A549 treated with AZD9567 at 1 μM for 4 hours (cell line): ENCODE results near the gene MBOAT7. TPM values are rescaled to one million over a fixed set of nuclear protein-coding genes. Genes with fewer than 3 reads are reported as not detected.

Experiments used
- total RNA-seq: library from RNA; stranded (reverse); fragments of 200-300 nt; extraction: Qiagen RNA extraction; gene quantifications from 5 replicates; pipeline ENCODE4 v1.2.3, GENCODE V29; 2022; ENCODE audit not compliant: insufficient read depth

MBOAT7 gene
- total RNA-seq: 108 to 151 TPM (median 149 TPM) in 5 replicates

GRCh38 chr19:54189145-54189734, at the start of gene MBOAT7:
Gene MBOAT7, minus strand, starts transcription at chr19:54189580. Its CDS starts 1,072 bp downstream, at chr19:54188508.

GRCh38 chr19:54222474-54223276, 33.3 kb upstream of the MBOAT7 start, which contains the start of gene LILRB3:
Gene LILRB3, minus strand, starts transcription at chr19:54223007. Its CDS starts 31 bp downstream, at chr19:54222976.

GRCh38 chr19:54191011-54191810, 1.8 kb upstream of the MBOAT7 start, which contains the start of gene TSEN34:
Gene TSEN34, plus strand, starts transcription at chr19:54191308. Its CDS starts 57 bp downstream, at chr19:54191365.

GRCh38 chr19:54172471-54173358, 16.7 kb downstream of the MBOAT7 start, which contains the start of gene TMC4:
Gene TMC4, minus strand, starts transcription at chr19:54173160. Its CDS starts 43 bp downstream, at chr19:54173117.

GRCh38 chr19:54159352-54160181, 29.8 kb downstream of the MBOAT7 start, which contains the start of gene LENG1:
Gene LENG1, minus strand, starts transcription at chr19:54159721. Its CDS starts 26 bp downstream, at chr19:54159695.

GRCh38 chr19:54137699-54138488, 51.5 kb downstream of the MBOAT7 start, which contains the start of gene CNOT3:
Gene CNOT3, plus strand, starts transcription at chr19:54137762. Its CDS starts 5,217 bp downstream, at chr19:54142979.

Other genes starting within 250 kb of the MBOAT7 start
- gene CACNG8, start 226.6 kb downstream of the MBOAT7 start, total RNA-seq: 0.35 to 1.1 TPM (median 0.94 TPM) in 5 replicates
- gene CACNG6, start 197.9 kb downstream of the MBOAT7 start, total RNA-seq: 4.2 to 11.4 TPM (median 10.2 TPM) in 5 replicates
- gene VSTM1, start 125.7 kb downstream of the MBOAT7 start, total RNA-seq: 0.45 to 0.99 TPM (median 0.63 TPM) in 4 of 5 replicates, not detected in the other
- gene TARM1, start 108.2 kb downstream of the MBOAT7 start, total RNA-seq: not detected in 5 replicates
- gene OSCAR, start 88.8 kb downstream of the MBOAT7 start, total RNA-seq: 0.18 to 0.38 TPM (median 0.29 TPM) in 4 of 5 replicates, not detected in the other
- 206 to 250 TPM (median 226 TPM) in 5 replicates for gene NDUFA3, start 86.7 kb downstream of the MBOAT7 start, total RNA-seq
- gene TFPT, start 73.9 kb downstream of the MBOAT7 start, total RNA-seq: 20.0 to 21.2 TPM (median 20.3 TPM) in 5 replicates
- 108 to 123 TPM (median 114 TPM) in 5 replicates for gene PRPF31, start 73.8 kb downstream of the MBOAT7 start, total RNA-seq
- gene CNOT3, start 51.8 kb downstream of the MBOAT7 start, total RNA-seq: 43.4 to 69.0 TPM (median 66.2 TPM) in 5 replicates
- 8.1 to 9.5 TPM (median 9.0 TPM) in 5 replicates for gene LENG1, start 29.9 kb downstream of the MBOAT7 start, total RNA-seq
- gene TMC4, start 16.4 kb downstream of the MBOAT7 start, total RNA-seq: 0.87 to 1.3 TPM (median 1.1 TPM) in 4 of 5 replicates, not detected in the other
- gene TSEN34, start 1.7 kb upstream of the MBOAT7 start, total RNA-seq: 65.1 to 131 TPM (median 122 TPM) in 5 replicates
- gene RPS9, start 11.3 kb upstream of the MBOAT7 start, total RNA-seq: 2,144 to 2,323 TPM (median 2,292 TPM) in 5 replicates
- 0.04 to 0.33 TPM (median 0.10 TPM) in 4 of 5 replicates, not detected in the other for gene LILRB3, start 33.4 kb upstream of the MBOAT7 start, total RNA-seq
- gene LILRA6, start 53.2 kb upstream of the MBOAT7 start, total RNA-seq: 0.03 to 0.06 TPM in 2 of 5 replicates, not detected in the others
- 0.04 to 0.08 TPM (median 0.06 TPM) in 4 of 5 replicates, not detected in the other for gene LILRB5, start 67.7 kb upstream of the MBOAT7 start, total RNA-seq
- gene LILRB2, start 91.5 kb upstream of the MBOAT7 start, total RNA-seq: 0.03 to 0.06 TPM (median 0.06 TPM) in 3 of 5 replicates, not detected in the others
- gene LILRA5, start 123.6 kb upstream of the MBOAT7 start, total RNA-seq: not detected in 5 replicates
- not detected in 5 replicates for gene LILRA4, start 149.6 kb upstream of the MBOAT7 start, total RNA-seq
- gene LAIR1, start 175.4 kb upstream of the MBOAT7 start, total RNA-seq: not detected in 5 replicates
- gene TTYH1, start 225.9 kb upstream of the MBOAT7 start, total RNA-seq: 0.06 to 0.15 TPM (median 0.10 TPM) in 3 of 5 replicates, not detected in the others